ENCODE measurements around the gene LRRC4B. TPM values are rescaled to one million over a fixed set of nuclear protein-coding genes. Genes with fewer than 3 reads are reported as not detected.

LRRC4B gene
- total and polyA plus RNA-seq, 2 of the 8 experiments (the other 6 are each of a cell fraction or from before 2014, with no cell fraction given): 13.4 to 21.2 TPM

GRCh38 chr19:50501186-50501567, 67.1 kb downstream of the LRRC4B start:
- H3K9me3 ChIP-seq (ENCODE audit: insufficient read depth in 2 of 2, low read depth in 1 of 2, low read length in 1 of 2): no peaks in the 10 kb centered on the region
- H3K18ac ChIP-seq (ENCODE audit: extremely low read depth, low read length): no peak overlapping the region
- no peak overlapping the region for H3K9ac ChIP-seq (replicated peaks in 1 of 4; ENCODE audit: extremely low read depth in 1 of 4, low read depth in 3 of 4, low read length in 3 of 4)
- H3K14ac ChIP-seq (ENCODE audit: insufficient read length): no peak overlapping the region
- no peak overlapping the region; a peak in 1 of 4 replicates for H3K4me2 ChIP-seq (ENCODE audit: insufficient read depth in 1 of 2, low read depth in 2 of 2, low read length in 2 of 2)
- peak overlapping the region; percentile 2; the same call in 1 of the 2 replicates for H4K8ac ChIP-seq (ENCODE audit: extremely low read depth, insufficient read depth, low read length)
- no peak overlapping the region for H2AFZ ChIP-seq (ENCODE audit: low read length)
- H3K4me3 ChIP-seq (ENCODE audit: extremely low read depth in 1 of 4, insufficient read depth in 2 of 4, low read depth in 3 of 4, low read length in 4 of 4): no peak overlapping the region
- no peak for TF ChIP-seq SAP30 (IDR thresholded peaks at IDR 0.05; ENCODE audit: insufficient read depth, insufficient replicate concordance, low read length)
- no peak for TF ChIP-seq KDM4A (IDR thresholded peaks at IDR 0.05; ENCODE audit: low read depth, low read length, severe bottlenecking)
- H2BK15ac ChIP-seq (ENCODE audit: low read length): no peak overlapping the region
- H3K79me1 ChIP-seq (ENCODE audit: low read depth, low read length): no peaks in the 10 kb centered on the region; the same call in 1 of the 2 replicates
- no peak overlapping the region for H2BK12ac ChIP-seq (ENCODE audit: low read depth, low read length)
- no peak overlapping the region for H4K91ac ChIP-seq (replicated peaks; ENCODE audit: insufficient read length, low read length)
- H3K27ac ChIP-seq (ENCODE audit: low read depth, low read length): no peak overlapping the region
- no peak for DNase-seq (ENCODE audit: low read depth in 1 of 2, low spot score in 2 of 2)
- peaks cover 1 to 38% (median 33%) of the 10 kb centered on the region in 4 experiments for H3K27me3 ChIP-seq (replicated peaks in 1 of 4; ENCODE audit: control insufficient read depth in 3 of 4, extremely low read depth in 1 of 4, insufficient read depth in 3 of 4, low read length in 3 of 4)
- H3K79me2 ChIP-seq (ENCODE audit: control insufficient read depth in 1 of 2, insufficient read depth in 2 of 2, low read length in 2 of 2): no peaks in the 10 kb centered on the region
- POLR2A ChIA-PET (ENCODE audit: partially characterized antibody): interaction anchor here (0.7 to 1.7 kb wide), 5 partner anchors 8 to 44 kb away, joined by 3 to 9 read pairs (median 3); partner anchors contain the start of gene JOSD2
- H3K36me3 ChIP-seq (ENCODE audit: control insufficient read depth in 2 of 4, insufficient read depth in 4 of 4, low read length in 3 of 4): no peaks in the 10 kb centered on the region
- H4K5ac ChIP-seq (ENCODE audit: insufficient read length, low read depth, low read length): no peak overlapping the region
- FAIRE-seq: no peak
- no peak overlapping the region for H3K56ac ChIP-seq (replicated peaks; ENCODE audit: insufficient read length, low read depth, low read length)
- no peak overlapping the region for H2BK5ac ChIP-seq (ENCODE audit: low read depth, low read length)
- H2AK5ac ChIP-seq (ENCODE audit: low read depth, low read length): no peak overlapping the region
- H2BK120ac ChIP-seq (replicated peaks; ENCODE audit: low read depth, low read length): no peak overlapping the region
- no peak overlapping the region for H3K23ac ChIP-seq (ENCODE audit: insufficient read length)
- no peak overlapping the region; the same call in 1 of the 2 replicates for H2BK20ac ChIP-seq (ENCODE audit: low read length)
- WGBS, 2 experiments (ENCODE audit: extremely low coverage in 1 of 2, insufficient coverage in 1 of 2, insufficient read length in 1 of 2, insufficient replicate concordance in 2 of 2, low coverage in 1 of 2, low lambda C conversion rate in 2 of 2, missing lambda C conversion rate in 1 of 2): 77% methylated on average over 11 of the region's 12 CpGs; no CpG with 5 or more reads in 1 of the 2 experiments
- CTCF ChIA-PET (ENCODE audit: partially characterized antibody): interaction anchor here (0.5 to 2.4 kb wide), 7 partner anchors 14 to 258 kb away, joined by 3 to 7 read pairs (median 3); no protein-coding TSS in a partner anchor
- H3K23me2 ChIP-seq (ENCODE audit: low read depth, low read length): peaks cover 3% of the 10 kb centered on the region; the same call in 1 of the 2 replicates
- no peaks in the 10 kb centered on the region for H4K20me1 ChIP-seq (replicated peaks in 1 of 2; ENCODE audit: control insufficient read depth in 1 of 2, insufficient read depth in 2 of 2, low read length in 2 of 2)
- H3K4ac ChIP-seq (replicated peaks; ENCODE audit: insufficient read length, low read depth, low read length): no peak overlapping the region
- peaks cover 0 to 9% (median 3%) of the 10 kb centered on the region in 4 experiments; a peak in 5 of 7 replicates for H3K4me1 ChIP-seq (replicated peaks in 1 of 4; ENCODE audit: control insufficient read depth in 3 of 4, insufficient read depth in 4 of 4, low read length in 3 of 4)
